ENCODE results near the gene ARHGDIB. TPM values are rescaled to one million over a fixed set of nuclear protein-coding genes. Genes with fewer than 3 reads are reported as not detected.

ARHGDIB gene
- total RNA-seq, 1 donor from 2014 or later, result 23.0 TPM

DNA sequence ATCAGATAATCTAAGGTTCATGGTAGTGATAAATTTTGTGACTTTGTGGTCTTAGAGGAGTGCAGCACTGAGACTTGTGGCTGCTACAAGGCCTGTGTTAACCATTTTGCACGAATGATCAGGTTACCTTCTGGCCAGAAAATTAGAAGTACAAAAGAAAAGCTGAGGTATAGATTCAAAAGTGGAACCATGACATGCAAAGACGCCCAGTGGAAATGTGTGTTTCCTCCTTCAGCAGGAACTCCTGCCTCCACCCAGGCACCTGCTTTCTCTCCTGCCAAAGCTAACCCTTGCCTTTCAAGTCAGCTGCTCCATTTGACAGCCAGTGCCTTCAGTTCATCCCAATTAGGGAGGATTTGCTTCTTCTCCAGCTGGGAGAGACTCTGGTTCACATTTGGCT, 21.6 kb upstream of the ARHGDIB start:
- no peak for DNase-seq

DNA sequence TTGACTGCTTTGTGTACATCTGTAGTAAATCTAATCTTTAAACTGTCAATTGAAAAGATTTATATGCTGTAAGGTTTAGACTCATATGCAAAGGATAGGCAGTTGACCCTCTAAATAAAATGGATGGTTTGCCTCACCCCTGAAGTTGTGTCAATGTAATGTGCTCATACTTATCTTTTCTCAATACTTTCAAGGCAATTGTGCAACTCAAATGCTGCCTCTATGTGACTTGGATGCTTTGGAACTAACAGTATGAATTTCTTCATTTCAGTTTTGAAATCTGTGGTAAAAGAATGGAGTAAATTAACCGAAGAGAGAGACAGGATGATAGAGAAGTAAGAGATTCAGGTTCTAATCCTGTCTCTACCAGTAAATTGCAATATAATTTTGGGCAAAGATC, 21.2 kb upstream of the ARHGDIB start:
- DNase-seq, result no peak

DNA sequence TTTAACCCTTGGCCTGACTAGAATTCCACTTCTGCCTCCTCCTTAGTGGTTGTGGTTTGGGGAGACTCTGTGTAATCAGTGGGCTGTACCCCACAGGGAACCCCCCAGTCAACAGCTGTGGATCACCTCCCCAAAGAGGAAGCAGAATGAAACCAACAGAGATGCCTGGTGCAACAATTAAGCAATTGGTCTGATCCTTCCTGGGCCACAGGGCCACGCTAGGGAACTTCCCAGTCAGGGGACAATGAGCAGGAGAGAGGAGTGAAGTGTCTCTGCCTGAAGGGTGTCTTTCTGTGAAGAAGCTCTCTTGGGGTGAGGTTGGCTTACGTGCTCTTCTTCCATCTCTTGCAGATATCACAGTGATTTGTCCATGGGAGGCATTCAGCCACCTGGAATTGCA, 19.6 kb upstream of the ARHGDIB start:
- DNase-seq, result no peak

DNA sequence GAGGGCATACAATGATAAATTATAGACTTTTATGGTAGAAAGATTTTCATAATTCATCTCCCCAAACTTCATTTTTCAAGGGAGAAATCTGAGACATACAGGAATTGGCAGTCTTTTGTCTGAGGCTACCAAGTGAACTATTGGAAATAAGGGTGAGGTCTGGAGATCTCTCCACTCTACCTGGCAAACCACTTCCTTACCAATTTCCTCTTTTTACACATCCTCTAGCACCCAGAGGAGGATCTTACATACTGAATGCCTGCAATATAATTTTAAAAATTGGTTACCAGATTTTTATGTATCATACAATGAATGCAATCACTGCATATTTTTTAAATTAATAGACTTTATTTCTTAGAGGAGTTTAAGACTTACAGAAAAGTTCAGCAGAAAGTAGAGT, 18.1 kb upstream of the ARHGDIB start:
- DNase-seq, result no peak

DNA sequence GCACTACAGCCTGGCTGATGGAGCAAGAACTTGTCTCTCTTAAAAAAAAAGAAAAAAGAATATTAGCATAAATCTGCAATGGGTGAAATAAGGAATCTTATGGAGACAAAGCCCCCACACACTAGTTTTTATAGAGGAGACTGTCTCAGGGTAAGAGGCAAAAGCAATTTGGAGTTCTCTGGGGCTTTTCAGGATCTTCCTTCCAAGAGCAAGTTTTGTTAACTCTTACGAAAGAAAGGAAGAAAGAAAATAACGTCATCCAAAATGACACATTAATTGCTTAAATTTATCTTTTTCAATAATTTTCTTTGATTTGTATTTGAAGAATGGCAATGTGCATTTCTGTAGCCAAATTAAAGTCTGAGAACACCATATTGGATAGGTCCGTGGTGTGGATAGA, 15.3 kb upstream of the ARHGDIB start:
- no peak for DNase-seq

DNA sequence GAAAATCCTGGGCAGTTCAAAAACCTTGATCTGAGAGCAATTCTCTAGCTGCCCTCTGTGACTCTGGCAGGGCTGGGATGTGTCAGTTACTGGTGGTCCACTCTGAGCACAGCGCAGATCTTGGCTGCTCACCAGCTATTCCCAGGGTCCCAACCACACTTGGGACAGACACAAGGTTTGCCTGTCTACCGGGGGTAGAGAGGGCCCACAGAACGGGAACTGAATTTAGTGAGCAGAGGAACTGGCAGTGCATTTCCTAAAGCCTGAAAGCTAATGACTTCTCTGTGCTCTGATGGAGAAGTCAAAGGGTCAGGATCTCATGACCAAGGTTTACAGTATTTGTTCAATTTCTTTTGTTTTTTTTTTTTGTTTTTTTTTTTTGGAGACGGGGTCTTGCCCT, 14.1 kb upstream of the ARHGDIB start:
- no peak for DNase-seq

DNA sequence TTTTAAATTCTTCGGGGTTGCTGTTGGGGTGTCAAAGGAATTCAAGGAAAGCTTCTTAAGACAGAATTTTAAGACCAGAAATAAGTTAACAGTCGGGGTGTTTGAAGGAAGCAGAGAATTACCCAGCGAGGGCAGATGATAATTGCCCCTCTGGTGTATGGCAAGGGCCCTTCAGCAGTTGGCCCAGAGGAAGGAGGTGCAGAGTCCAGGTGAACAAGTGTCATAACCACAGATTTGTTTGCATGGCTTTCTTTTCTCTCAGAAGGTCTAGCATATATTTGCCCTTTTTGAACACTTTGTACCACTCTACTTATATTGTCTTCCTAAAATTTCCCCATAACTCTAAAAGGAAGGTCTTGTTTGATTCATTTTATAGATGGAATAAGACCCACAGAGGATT, 13.2 kb upstream of the ARHGDIB start:
- no peak for DNase-seq

DNA sequence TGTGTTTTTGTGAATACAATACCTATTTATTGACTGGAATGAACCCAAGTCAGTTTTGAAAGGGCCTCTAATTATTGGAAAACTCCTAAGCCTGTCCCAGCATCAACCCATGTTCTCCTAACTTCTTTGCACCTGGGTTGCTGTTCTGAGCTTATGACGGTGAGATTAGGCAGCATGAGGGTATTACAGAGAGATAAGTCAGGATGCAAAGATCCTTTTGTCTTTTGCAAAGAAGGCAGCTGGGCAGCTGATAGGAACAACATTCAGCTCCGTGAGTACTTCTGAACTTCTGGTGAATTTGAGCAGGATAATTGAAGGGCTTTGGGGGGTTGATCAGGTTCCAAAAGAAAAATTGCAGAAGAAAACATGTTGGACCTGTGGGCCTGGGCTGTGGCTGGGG, 11.4 kb upstream of the ARHGDIB start, which contains the start of gene PDE6H:
PDE6H (plus strand) TSS at position 227 of the 400 bp plus-strand sequence. CDS start 4,971 bp downstream, outside the sequence.
- DNase-seq, result no peak

DNA sequence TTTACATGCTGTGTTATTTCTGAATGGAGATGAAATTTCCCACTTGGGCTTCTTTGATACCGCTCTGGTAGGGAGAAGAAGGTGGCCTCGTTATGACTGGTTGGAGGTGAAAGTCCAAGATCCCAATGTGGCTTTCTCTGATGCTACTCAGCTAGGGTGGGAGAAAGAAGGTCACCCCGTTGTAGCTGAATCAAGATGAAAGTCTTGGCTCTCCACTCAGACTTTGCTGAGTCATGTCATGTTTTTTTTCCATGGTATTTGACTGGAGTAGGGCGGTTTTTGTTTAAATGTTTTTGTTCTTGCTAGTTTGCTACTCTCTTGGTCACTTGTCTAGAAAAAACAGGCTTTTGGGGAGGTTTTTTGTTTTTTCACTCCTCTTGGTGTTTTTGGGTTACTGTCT, 9.1 kb upstream of the ARHGDIB start:
- DNase-seq, result no peak

DNA sequence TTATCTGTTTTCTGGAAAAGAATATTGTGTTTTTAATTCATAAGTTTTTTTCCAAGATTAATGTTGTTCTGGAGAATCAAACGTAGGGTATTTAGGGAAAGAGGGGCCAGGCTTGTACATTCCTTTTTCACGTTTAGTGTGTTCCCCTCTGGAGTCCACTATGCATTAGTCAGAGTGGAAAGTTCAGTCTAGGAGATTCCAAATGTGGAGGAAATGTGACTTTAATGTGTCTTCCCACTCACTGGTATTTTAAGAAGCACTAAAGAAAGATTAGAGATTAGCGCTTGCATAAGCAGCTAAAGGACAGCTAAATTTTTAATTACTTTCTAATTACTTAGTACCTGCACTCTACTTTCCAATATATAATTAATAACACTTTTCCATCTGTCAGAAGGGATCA, 7.1 kb upstream of the ARHGDIB start:
- no peak for DNase-seq

DNA sequence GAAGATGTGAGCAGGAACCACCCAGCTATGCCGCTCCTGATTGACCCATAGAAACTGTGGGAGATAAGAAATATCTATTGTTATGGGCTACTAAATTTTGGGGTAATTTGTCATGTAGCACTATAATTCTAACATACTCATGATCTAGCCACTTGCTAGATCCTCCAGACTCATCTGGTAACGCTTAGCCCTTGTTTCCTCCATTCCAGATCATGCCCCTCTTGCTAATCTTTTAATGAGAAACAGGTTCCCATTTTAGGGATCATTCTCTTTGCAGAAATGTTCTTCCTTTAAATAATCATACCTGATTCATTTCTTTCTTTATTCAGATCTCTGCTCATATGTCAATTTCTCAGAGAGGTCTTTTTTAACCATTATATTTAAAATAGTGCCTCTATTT, 3.8 kb upstream of the ARHGDIB start:
- DNase-seq, result no peak

DNA sequence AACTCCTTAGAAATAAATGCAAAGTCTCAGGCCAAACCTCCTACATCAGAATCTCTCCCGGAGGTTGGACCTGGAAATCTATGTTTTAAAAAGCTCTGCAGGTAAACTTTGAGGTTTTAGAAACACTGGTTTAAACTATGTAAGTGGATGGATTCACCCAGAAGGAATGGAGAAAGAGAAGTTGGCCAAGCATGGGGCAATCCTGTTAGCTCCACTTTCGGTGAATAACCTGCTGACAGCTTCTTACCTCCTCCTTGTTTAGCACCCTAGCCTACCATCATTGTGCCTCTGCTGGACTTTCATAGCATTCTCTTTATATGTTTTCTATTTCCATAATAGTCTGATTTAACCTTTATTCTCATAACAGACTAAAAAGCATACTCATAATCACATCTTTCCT, 3.0 kb upstream of the ARHGDIB start:
- DNase-seq, result no peak

DNA sequence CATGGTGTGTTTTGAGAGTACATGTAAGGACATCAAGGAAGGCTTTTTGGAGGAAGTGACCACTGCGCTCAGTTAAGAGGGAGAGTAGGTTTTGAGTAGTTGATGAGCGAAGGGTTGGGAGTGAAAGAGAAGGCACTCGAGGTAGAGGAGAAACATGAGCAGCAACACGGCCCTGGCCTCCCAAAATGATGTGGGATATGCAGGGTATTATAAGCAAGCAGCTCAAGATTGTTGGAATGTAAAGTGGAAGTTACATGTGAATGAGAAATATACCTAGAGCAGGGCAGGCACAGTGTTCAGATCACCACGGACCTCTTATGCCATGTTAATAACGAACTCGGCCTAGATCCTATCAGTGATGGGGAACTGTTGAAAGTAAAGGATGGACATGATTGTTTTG, 2.1 kb upstream of the ARHGDIB start:
- DNase-seq, result no peak

DNA sequence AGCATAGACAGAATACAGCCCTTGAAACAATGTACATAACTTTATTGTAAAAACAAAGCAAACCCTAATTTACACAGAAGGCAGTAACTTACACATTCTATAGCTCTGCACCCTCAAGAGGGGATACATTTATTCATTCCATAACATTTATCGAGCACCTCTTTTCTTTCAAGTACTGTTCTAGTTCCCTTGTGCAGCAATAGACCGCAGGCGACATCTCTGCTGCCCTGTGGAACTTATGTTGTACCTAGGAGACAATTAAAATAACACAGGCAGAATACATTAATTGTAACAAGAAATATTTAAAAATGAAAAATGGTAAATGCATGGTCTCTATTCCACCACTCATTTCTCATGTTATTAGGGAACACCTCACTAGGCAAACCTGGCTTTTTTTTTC, 1.4 kb upstream of the ARHGDIB start:
- no peak for DNase-seq

DNA sequence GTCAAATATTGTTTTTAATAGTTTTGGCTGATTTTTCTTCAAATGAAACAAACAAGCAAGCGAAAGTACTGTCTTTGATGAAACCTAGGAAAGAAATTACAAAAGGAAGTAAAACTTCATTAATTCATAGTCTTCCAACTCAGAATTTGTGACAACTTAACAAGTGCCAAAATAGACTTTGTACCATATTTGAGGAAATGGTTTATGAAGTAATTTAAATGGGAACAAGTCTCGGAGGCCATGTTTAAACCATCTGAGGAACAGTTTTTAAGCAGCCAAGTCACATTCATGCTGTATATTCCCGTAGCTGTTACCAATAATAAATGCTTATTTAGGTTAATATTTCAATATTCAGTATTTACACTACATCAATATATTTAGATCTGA, 745 bp upstream of the ARHGDIB start:
- DNase-seq, result no peak

DNA sequence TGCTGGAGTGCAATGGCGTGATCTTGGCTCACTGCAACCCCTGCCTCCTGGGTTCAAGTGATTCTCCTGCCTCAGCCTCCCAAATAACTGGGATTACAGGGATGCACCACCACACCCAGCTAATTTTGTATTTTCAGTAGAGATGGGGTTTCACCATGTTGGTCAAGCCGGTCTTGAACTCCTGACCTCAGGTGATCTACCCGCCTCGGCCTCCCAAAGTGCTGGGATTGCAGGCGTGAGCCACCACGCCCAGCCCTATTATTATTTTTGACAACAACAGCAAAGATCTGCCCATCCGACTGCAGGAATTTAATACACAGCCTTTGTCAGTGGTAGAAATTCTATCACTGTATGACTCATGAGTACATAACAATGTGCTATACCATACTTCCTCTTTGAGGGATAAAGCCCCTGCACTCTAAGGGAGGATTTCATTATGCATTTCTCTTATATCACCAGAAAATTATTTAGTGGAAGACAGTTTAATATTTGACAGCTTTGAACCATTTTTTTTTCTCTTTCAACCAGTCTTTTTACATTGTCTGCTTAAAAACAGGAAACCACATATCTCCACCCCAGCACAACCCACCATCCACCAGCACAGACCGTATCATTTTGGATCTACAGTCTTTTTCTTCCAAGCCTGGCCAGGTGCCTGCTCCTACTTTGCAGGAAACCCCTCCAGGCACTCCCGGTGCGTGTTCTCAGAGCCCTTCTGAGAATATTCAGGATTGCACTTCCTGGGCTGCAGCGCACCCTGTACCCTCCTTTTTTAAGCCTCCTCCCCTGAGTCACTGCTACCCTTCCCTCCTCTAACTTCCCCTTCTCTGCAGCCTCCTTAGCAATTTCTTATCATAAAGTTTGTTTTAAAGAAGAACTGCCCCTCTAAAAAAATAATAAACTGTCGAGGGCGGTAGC, 594 bp downstream of the ARHGDIB start:
- DNase-seq, result no peak

DNA sequence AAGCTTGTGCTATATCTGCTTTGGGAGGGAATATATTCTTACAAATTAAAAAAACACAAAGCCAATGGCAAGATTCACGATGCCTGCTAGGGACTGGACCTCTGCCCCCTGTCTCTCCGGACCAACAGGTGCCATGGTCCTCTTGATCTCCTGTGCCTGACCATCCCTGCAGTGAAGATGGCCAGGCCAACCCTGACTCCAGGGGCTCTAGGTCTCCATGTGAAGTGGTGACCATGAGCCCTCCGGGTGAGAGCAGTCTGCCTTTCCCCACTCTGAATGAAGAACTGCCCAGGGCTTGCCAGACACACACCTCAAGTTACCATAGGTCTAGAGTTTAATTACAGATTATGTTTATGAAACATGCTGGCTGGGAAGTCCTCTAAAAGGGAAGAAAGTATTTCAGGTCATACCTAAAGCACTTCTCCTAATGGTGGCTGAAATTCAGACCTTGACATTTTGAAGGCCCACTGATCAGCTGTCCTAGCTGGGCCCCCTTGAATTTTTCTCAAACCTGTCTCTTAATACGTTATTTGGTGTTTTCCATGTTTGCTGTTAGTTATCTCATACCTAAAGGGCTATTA, 1.4 kb downstream of the ARHGDIB start:
- DNase-seq, result no peak

DNA sequence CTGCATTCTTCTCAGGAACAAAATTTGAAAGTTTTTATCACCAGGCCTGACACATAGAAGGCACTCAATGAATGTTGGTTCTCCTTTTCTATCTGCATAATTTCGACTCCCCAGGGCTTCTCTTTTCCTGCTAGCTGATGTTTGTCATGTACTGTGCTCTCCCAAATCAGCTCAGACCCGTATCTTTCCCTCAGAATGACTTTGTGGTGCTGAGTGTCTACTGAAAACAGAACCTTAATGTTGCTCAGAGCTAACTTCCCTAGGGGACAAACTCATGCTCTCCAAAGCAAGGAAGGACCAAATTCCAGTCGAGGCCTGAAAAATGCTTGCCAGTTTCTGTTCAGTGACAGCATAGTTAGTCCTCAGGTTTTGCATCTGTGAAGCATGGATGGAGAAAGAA, 1.9 kb downstream of the ARHGDIB start:
- DNase-seq, result no peak

DNA sequence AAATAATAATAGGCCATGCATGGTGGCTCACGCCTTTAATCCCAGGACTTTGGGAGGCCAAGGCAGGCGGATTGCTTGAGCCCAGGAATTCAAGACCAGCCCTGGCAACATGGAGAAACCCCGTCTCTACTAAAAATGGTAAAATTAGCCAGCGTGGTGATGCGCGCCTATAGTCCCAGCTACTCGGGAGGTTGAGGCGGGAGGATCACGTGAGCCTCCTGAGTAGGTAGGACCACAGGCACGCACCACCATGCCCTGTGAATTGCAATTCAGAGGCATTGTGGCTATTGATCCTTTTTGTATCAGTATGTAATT, 2.3 kb downstream of the ARHGDIB start:
- no peak for DNase-seq

DNA sequence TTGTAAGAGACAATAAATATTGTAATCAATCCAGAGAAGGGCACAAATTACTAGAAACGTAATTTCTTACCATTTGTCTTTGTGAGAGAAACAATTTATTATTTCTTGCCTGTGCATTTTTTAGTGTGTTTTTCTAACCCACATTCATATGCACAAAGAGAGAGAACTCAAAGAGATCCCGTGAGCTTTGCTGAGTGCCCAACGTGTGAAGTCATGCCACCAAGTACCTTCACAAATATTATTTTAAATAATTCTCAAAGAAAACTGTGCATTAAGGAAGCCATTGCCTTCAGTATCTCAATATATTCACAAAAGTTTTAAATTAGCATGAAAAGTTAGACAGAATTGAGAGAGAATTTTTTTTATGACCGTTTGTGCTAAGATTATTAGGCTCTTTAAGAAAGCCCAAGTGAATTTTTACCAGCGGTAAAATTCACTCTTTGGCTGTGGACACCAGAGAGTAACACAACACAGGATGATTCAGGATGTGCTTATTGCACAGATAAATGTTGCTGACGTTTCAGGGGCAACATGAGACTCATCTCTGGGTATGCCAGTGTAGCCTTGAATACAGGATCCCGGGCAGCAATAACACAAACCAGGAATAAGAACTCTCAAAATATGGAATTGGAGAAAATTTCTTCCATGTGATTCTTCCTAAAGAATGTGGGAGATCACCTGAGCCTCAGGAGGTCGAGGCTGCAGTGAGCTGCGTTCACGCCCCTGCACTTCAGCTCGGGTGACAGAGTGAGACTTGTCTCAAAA, 2.9 kb downstream of the ARHGDIB start:
- DNase-seq, result no peak

DNA sequence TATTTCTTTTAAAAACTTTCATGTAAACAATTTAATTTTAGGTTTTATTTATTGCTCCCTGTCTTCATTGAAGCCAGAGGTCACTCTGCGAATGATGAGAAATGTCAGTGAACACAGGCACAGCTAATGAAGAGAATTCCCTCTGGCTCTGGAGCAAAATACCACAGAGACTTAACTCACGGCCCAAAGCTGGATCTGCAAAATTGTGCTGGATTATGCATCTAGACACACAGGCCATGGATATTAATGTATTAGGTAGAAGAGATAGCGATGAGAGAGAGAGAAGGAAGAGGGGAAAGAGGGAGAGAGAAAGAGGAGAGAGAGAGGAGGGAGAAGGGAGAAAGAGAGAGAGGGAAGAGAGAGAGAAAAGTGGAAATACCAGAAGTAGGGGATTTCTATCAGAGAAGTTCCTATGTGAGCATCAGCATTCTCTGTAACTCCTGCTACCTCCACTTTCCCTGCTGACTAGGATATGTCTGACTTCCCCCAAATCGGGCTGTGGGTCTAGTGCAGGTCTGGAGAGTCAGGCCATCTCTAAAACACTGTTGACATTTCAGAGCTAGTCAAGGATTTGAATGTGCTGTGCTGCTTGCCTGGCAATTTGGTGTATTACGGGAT, 3.7 kb downstream of the ARHGDIB start:
- no peak for DNase-seq

DNA sequence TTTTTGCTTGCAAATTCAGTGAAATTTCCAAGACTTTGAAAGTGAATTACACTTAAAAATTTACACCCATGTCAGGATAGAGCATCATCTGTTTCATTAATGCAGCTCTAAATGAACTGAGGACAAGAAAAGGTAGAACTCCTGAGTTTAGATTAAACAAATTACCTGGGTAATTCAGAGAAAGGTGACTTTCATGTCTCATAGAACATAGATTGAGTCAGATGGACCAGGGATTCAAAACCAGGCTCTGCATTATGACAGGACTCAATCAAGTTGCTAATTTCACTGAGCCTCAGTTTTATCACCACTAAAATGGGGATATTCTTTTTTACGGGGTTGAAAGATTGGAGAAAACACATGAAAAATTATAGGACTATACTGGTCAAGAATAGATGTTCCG, 4.5 kb downstream of the ARHGDIB start:
- DNase-seq, result no peak
